Measurements from ENCODE around the gene CADM2.

The CADM2 gene

GRCh38 chr3:85709346-85709892, 750.6 kb downstream of the CADM2 start:
- no peak for DNase-seq

DNA sequence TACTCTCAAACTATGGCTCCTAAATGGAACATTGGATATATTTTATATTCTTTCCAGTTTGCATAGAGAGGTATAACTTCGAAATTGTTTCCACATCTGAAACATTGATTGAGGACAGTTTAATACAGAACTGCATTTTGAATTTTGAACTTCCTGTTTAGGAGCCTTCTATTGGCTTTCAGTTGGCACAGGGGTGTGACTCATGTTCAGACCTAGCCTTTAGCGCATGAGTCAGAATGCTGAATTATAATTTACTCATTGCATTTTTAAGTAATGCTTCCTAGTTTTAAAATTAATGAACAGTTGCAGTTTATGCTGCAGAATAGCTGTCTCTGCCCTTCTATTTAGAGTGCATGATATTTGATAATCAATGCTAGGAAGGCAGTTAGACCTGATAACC, 751.7 kb downstream of the CADM2 start:
- DNase-seq, result no peak

DNA sequence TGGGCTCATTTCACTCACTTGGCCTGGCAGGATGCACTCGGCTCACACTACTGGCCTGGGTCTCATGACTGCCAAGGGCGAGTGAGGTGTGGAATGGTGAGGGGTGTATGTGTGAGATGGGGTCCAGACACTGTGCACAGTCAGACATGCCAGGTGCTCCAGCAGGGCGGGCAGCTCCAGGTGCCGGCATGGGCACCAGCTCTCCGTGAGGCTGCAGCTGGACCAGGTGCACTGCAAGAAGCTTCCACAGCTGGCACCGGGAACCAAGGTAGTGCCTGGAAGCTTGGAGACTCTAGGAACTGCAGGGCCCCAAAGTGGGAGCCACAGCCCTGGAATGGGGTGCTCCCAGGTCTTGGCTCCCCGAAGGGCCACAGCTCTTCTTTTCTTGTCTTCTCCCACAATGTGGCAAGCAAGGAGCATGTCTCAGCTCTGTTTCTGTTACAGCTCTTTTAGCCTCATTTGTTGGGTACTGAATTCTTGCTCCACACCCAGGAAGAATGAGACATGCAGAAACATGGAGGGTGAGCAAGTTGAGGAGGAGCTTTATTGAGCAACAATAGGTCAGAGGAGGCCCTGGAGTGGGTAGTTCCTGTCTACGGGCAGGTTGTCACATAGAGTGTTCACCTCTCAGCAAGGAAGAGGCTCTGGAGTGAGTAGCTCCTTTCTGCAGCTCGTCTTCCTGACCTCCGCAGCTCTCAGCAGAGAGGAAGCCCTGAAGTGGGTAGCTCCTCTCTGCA, 762.8 kb downstream of the CADM2 start:
- DNase-seq, result no peak

DNA sequence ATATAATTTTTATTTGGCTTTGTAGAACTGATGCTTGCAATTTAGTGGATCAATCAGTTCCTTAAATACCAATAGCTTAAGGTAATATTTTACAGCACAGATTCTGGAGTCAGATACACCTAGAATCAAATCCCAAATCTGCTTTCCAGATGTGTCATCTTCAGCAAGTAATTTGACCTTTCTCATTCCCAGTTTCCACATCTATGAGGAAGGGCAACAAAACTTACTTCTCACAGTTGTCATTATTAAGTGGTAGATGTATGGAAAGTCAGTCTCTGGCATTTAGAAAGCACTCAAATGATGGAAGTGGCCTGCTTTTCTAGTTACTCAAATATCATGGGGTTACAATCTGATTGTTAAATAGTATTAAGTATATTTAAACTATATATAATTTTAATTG, 767.0 kb downstream of the CADM2 start:
- no peak for DNase-seq

GRCh38 chr3:85726241-85726640, 767.5 kb downstream of the CADM2 start:
- no peak for DNase-seq

DNA sequence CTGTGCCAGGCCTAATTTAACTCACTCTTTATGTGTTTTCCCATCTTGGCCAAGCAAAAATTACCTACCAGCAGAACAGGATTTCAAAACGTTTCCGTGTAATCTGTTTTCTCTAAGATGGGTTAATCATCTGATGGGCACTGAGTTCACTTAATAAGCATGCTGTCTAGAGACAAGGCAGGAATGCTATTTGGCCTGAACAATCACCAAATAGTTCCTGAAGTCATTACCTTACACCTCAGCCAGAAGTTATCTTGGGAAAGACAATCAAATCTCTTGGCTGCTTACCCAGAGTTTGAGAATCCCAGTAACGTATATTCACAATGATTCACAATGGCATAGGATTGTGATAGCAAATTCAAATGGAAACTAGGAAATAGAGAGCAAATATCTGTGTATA, 779.1 kb downstream of the CADM2 start:
- DNase-seq, result no peak

DNA sequence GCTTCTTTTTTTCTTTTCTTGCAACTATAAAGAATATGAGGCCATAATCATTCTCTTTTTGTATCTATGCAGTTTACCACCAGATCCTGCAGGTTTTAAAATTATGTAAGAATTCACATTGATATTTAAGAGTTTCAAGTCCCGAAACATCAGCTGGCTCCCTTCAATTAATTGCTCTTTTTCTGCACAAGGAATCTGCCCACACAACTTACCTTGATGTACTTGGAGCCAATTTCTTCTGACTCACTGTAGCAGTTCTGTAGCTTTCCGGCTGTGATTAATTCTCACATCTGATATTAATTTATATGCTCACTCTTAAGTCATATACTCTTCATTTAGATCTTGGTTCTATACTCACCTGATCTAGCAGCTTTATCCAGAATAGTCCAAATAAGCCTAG, 781.8 kb downstream of the CADM2 start:
- no peak for DNase-seq

DNA sequence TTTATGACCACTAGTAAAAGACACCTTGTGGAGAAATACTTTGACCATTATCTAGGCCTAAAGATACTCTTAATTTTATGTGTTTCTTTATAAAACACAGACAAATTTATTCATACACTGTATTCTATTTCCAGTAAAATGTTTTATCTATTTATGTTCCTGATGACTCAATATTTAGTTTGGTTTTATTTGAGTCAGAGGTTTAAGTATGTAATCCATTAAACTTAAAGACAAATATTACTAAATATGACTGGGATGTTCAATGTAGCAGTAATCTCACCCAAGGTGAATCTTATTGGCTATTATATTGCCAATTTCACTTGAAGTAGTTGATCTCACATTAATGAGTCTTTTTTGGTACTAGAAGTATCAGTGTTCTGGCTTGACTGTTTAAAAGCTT, 799.7 kb downstream of the CADM2 start:
- DNase-seq, result no peak

- no peak for DNase-seq
Measured at GRCh38 chr3:85760342-85760741, 801.6 kb downstream of the CADM2 start.

GRCh38 chr3:85780806-85781205, 822.0 kb downstream of the CADM2 start:
- DNase-seq, result no peak

GRCh38 chr3:85781806-85782205, 823.0 kb downstream of the CADM2 start:
- DNase-seq, result no peak

GRCh38 chr3:85783291-85783690, 824.5 kb downstream of the CADM2 start:
- no peak for DNase-seq

- DNase-seq, result no peak
Measured at GRCh38 chr3:85785766-85786165, 827.0 kb downstream of the CADM2 start.

DNA sequence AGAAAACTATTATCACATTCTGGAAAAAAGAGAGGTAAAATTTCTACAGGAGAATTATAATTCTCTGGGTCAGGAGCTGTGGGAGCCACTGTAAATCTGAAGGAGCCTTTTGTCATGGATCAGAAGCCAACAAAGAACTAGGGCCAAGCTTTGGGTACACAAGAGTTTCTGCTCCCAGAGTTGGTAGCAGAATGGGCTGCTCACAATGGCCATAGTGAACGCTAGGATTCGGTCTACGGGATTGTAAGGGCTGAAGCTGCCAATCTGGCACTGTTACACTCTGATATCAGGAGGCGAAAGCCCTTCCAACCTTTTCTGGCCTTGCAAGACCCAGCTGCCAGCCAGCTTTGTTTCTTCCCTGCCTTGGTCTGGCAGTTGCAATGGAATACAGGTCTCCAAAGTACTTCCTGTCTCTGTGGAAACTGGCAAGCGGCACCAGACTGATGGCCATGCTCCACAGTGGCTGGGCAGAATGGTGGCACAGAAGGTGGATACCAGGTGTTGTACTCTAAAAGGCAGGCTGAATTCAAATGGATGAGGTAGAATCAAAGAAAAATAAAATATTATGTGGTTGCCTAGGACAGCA, 831.7 kb downstream of the CADM2 start:
- DNase-seq, result no peak

DNA sequence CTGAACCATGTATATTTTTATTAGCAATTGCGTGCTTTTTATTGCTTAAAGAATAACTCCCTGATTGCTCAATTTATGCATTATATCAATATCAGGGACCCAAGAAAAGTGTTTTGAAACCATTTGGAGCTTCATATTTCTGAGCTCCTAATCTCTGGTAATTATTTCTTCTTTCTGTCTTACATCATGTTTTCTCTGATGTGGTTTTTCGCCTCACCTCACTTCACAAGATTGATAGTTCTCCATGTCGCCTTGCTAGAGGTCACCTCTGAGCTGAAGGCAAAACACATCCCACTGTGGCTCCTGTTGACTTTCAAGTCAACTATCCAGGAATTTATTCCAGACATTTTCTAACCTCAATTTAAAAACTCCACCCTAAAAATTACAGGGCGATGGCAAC, 837.4 kb downstream of the CADM2 start:
- no peak for DNase-seq

DNA sequence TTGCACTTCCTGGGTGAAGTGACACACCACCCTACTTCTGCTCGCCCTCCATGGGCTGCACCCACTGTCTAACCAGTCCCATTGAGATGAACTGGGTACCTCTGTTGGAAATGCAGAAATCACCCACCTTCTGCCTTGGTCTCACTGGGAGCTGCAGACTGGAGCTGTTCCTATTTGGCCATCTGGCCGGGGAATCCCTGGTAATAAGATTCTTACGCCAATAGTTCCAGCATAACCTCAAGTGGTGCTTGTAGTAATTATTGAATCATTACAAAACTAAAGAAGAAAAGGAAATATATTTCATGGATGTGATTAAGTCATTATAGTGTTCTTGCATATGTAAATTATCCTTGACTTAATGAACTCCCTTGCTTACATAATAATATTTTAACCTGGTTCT, 841.9 kb downstream of the CADM2 start:
- DNase-seq, result no peak

- DNase-seq, result no peak
Measured at GRCh38 chr3:85801955-85802354, 843.2 kb downstream of the CADM2 start.

DNA sequence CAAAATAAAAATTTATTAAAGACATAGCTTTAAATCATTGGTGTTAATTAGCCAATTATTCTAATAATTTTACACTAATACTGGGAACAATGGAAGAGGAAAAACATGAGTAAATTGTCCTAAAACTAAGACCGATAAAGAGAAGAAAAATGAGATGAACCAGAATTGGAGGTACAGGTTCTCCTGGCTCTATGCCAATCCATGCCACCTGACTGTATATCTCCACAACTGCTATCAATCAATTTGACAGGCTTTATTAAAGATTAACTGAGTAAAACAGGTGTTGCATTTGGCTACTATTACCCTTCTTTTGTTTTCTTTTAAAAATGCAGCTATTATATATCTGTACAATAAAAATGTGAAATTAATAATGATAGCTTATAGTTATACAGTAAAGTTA, 850.0 kb downstream of the CADM2 start:
- no peak for DNase-seq

- DNase-seq, result no peak
Measured at GRCh38 chr3:85821130-85821756, 862.5 kb downstream of the CADM2 start.

DNA sequence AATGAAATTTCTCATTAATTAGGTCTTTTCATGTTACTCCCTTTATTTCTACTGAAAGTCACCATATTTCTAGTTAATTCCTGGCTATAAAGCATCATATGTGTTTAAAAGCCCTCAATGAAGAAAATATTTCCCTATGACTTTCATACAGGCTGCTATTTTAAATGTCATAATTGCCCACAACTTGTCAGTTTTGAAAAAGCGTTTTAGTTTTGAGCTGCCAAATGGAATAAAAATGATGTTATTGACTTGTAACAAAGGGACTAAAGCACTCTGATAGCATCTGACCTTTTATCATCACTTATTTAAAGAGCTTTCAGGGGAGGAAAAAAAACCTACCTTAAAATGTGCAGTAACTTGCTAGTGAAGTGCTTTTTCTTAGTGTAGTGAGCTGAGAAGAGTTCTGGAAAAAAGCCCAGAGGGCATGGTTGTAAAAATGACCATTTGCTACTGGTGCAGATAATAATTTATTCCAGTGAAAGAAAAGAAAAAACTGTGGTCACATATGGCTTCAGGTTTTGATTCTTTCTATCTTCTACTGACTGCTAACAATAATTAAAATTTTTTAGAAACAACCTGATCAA, 877.2 kb downstream of the CADM2 start:
- DNase-seq, result no peak

DNA sequence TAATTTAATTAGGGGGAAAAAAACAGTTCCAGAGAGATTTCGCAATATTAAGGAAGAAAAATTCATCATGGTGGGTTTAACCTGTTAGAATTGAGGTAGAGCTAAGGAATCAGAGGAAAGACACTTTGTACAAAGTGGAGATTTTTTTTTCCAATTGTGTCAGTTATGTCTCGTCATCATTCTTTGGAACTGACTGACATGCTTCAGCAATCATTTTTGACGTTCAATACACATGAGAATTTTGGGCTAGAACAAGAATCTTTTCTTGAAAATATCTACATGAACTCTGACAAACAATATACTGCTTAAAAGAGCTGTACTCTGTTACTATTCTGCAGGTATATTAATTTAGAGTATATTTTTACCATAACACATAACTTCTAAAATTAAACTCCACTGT, 878.6 kb downstream of the CADM2 start:
- no peak for DNase-seq

DNA sequence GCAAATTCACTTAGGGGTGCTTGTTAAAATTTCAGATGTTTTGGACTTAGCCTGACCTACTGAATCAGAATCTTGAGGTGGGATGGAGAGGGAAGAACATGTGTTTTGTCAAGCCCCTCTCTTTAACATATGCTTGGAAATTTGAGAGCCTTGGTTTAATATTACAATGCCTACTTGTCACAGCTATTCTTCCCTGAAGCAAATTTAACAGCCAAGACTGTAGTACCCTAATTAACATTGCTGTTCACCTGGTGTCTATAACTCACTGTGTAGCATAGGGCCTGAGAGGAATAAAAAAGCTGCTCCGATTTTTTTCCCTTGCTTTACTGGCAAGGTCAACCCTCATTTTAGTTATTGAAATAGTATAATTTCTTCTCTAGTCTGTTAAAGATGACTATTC, 880.1 kb downstream of the CADM2 start:
- no peak for DNase-seq

- DNase-seq, result no peak
Measured at GRCh38 chr3:85842081-85842480, 883.3 kb downstream of the CADM2 start.

- DNase-seq, result no peak
Measured at GRCh38 chr3:85846940-85847339, 888.2 kb downstream of the CADM2 start.
